GM08714 (cell line): ENCODE results near the gene CLPSL1.
"Not testable (repeated sequence)": the region's sequence is repeated elsewhere in the genome, so short reads cannot be mapped to it uniquely, and the experiment has no call there.

Experiments
- H3K4me3 ChIP-seq: fragments of 200-500 bp; sonication (Bioruptor generic); 2 replicates; pipeline ENCODE4 v1.5.1; 2014; ENCODE audit warnings: mild to moderate bottlenecking, low read length, inconsistent platforms
- ZNF274 ChIP-seq: IDR thresholded peaks from 2 replicates; pipeline ENCODE4 v1.6.1; 2012; ENCODE audit warnings: mild to moderate bottlenecking, low read depth, low read length

CLPSL1 gene

GRCh38 chr6:35780719-35781118 lies at the start of gene CLPSL1:
TSS of gene CLPSL1 (plus strand) at chr6:35781019. CDS start at chr6:35781111, 92 bp downstream.
- TF ChIP-seq ZNF274 = no peak
- H3K4me3 ChIP-seq = no peak within 1 kb of the TSS

GRCh38 chr6:35731414-35731735 lies 49.4 kb upstream of the CLPSL1 start:
- peak overlapping the region; percentile 78 for H3K4me3 ChIP-seq
- no peak for TF ChIP-seq ZNF274

GRCh38 chr6:35731736-35732532 lies 48.9 kb upstream of the CLPSL1 start:
- no peak for TF ChIP-seq ZNF274
- H3K4me3 ChIP-seq = peak overlapping the region; percentile 78

- no peak for TF ChIP-seq ZNF274
- H3K4me3 ChIP-seq = no peak overlapping the region
Observed at GRCh38 chr6:35733633-35734032, 47.2 kb upstream of the CLPSL1 start.

GRCh38 chr6:35734319-35734718 lies 46.5 kb upstream of the CLPSL1 start:
- H3K4me3 ChIP-seq = not testable (repeated sequence)

- no peak for TF ChIP-seq ZNF274
Observed at GRCh38 chr6:35735452-35735851, 45.4 kb upstream of the CLPSL1 start.

GRCh38 chr6:35736253-35736894 lies 44.4 kb upstream of the CLPSL1 start:
- no peak for TF ChIP-seq ZNF274
- H3K4me3 ChIP-seq = no peak overlapping the region

More at GRCh38 chr6:35735452-35735851, 45.4 kb upstream of the CLPSL1 start:
- no peak overlapping the region for H3K4me3 ChIP-seq

- H3K4me3 ChIP-seq = no peak within 1 kb of the TSS
- no peak for TF ChIP-seq ZNF274
Observed at GRCh38 chr6:35736982-35737412, 43.8 kb upstream of the CLPSL1 start, which contains the start of gene ARMC12. TSS of gene ARMC12 (plus strand) at chr6:35737032. CDS start at chr6:35737109, 77 bp downstream.

- TF ChIP-seq ZNF274 = no peak
- H3K4me3 ChIP-seq = no peak overlapping the region
Observed at GRCh38 chr6:35737413-35738211, 43.2 kb upstream of the CLPSL1 start.

GRCh38 chr6:35739645-35740524 lies 40.9 kb upstream of the CLPSL1 start:
- TF ChIP-seq ZNF274 = no peak

GRCh38 chr6:35742842-35743241 lies 38.0 kb upstream of the CLPSL1 start:
- no peak for TF ChIP-seq ZNF274
- H3K4me3 ChIP-seq = no peak overlapping the region

More at GRCh38 chr6:35739645-35740524, 40.9 kb upstream of the CLPSL1 start:
- no peak overlapping the region for H3K4me3 ChIP-seq

- no peak for TF ChIP-seq ZNF274
- no peak overlapping the region for H3K4me3 ChIP-seq
Observed at GRCh38 chr6:35745509-35745908, 35.3 kb upstream of the CLPSL1 start.

GRCh38 chr6:35746516-35746915 lies 34.3 kb upstream of the CLPSL1 start:
- TF ChIP-seq ZNF274 = no peak
- no peak overlapping the region for H3K4me3 ChIP-seq

GRCh38 chr6:35747877-35748276 lies 32.9 kb upstream of the CLPSL1 start:
- H3K4me3 ChIP-seq = no peak overlapping the region
- no peak for TF ChIP-seq ZNF274
